GM19397 (cell line): ENCODE data around the gene FOXJ2.
"Not testable (repeated sequence)": the region's sequence is repeated elsewhere in the genome, so short reads cannot be mapped to it uniquely, and the experiment has no call there.

ENCODE experiments used
- ATAC-seq: cut with Tn5 transposase; IDR thresholded peaks from one replicate; pipeline ENCODE4 v1.9.1; 2021; ENCODE audit warnings: mild to moderate bottlenecking, moderate library complexity; ENCODE audit not compliant: unreplicated experiment

FOXJ2 gene

GRCh38 chr12:8028267-8028666 is 4.2 kb upstream of the FOXJ2 start:
- ATAC-seq: no peak

DNA sequence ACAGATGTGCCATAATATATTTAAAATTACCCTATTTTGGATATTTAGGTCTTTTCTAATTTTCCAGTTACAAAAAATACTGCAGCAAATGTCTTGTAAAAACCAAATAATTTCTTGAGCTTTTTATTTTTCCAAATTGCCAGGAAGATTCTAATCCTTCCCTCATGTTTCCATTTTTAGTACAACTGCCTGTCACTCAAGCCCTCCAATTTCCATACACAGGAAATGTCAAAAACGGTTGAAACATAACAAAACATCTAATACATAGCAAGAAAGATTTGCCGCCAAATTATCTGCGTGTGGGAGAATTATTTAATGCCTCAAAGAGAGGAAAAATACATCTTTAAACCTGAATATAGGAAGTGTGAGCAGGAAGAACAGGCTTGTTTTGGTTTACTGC is 2.3 kb upstream of the FOXJ2 start:
- no peak for ATAC-seq

- not testable (repeated sequence) for ATAC-seq
These were observed 1.5 kb upstream of the FOXJ2 start for GRCh38 chr12:8031017-8031416.

DNA sequence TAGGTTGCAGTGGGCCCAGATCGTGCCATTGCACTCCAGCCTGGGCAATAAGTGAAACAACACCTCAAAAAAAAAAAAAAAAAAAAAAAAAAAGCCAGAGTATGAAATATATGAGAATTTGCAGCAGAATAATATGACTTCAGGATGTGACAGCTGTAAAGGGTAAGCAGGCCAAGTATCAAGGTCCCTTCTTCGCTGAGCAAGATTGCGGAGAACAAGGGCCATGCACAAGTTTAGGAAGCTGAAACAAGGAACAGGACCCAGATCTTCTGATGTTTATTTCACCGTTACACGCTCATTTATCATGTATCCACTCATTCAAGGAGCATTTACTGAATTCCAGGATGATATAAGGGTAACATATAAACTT is 659 bp upstream of the FOXJ2 start:
- ATAC-seq: no peak

GRCh38 chr12:8033153-8034044 is 883 bp downstream of the FOXJ2 start:
- no peak for ATAC-seq

DNA sequence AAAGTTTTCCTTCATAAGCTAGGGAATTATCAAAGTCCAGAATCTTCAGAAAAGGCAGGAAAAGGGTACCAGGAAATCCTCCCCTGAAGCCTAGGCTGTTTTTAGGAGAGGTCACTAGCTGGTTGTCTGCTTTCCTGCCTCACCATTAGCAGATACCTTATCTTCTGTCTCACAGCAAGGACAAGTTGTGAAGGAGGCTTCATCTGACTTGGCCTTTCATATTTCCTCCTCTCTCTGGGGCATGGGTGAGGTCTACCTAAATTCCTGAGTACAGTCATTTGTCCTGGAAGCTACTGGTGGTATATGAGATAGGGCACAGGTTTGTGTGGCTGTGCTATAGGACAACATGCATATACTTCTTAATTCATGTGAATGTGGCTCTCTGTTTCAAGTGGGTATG is 2.3 kb downstream of the FOXJ2 start:
- no peak for ATAC-seq

- no peak for ATAC-seq
These were observed 3.0 kb downstream of the FOXJ2 start for GRCh38 chr12:8035440-8036010.

DNA sequence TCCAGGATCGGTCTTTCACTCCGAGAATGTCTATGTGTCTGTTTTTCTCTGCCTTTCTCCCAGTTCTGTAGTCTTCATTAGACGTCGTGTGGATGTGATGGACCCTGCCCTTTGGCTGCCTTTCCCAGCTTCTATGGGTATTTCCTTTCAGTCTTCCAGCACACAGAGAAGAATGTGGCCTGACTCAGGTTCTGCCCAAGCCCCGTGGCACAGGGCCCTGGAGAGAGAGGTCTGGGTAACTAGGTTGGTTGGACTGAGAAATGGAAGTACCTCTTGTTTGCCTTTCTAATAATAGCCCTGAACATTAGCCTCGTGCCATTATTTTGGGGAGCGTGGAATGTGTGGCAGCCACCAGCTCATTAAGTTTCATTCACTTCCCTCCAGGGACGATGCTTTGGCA is 3.8 kb downstream of the FOXJ2 start:
- ATAC-seq: no peak

DNA sequence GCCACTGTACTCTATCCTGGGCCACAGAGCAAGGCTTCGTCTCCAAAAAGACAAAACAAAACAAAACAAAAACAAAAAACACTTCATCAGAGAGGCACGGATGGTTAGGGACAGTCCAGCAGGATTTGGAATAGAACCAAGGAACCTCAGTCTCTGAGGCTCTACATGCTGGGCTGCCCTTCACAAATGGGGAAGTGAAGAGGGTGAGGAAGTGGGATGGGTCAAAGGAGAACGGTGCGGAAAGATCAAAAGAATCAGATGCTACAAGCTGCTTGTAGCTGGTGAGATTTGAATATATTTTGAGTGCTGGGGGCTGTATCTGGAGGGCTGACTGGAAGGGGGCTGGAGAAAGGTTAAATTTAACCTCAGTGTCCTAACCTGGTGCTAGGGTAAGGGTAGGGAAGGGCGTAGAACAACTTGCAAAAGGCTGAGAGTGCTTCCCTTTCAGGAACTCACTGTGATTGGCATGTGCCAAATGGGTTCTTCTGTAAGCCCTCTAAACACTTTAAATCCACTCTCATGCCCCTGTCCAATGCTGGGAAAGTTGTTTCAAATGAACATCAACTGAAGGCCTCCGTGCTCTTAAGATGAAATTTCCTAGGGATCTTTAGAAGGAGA is 4.6 kb downstream of the FOXJ2 start:
- no peak for ATAC-seq

DNA sequence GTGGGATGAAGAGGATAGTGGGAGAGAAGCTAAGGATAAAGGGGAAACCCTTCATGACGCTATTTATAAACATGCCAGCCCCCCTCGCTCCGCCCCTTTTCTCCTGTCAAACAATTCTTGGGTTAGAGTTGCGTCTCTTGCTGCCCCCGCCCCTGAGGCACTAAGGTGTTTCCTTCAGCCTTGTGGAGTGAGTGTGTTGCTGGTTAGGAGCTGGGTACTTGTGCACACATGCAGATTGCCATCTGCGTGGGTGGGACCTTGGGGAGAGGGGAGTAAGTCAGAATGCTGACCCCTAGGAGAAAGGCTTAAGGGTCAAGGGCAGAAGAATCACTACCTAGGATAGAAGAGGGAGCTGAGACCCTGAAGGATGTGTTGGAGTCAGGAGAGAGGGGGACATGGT is 5.4 kb downstream of the FOXJ2 start:
- ATAC-seq: no peak

GRCh38 chr12:8038659-8039114 is 6.2 kb downstream of the FOXJ2 start:
- no peak for ATAC-seq

GRCh38 chr12:8040791-8041190 is 8.3 kb downstream of the FOXJ2 start:
- ATAC-seq: no peak

DNA sequence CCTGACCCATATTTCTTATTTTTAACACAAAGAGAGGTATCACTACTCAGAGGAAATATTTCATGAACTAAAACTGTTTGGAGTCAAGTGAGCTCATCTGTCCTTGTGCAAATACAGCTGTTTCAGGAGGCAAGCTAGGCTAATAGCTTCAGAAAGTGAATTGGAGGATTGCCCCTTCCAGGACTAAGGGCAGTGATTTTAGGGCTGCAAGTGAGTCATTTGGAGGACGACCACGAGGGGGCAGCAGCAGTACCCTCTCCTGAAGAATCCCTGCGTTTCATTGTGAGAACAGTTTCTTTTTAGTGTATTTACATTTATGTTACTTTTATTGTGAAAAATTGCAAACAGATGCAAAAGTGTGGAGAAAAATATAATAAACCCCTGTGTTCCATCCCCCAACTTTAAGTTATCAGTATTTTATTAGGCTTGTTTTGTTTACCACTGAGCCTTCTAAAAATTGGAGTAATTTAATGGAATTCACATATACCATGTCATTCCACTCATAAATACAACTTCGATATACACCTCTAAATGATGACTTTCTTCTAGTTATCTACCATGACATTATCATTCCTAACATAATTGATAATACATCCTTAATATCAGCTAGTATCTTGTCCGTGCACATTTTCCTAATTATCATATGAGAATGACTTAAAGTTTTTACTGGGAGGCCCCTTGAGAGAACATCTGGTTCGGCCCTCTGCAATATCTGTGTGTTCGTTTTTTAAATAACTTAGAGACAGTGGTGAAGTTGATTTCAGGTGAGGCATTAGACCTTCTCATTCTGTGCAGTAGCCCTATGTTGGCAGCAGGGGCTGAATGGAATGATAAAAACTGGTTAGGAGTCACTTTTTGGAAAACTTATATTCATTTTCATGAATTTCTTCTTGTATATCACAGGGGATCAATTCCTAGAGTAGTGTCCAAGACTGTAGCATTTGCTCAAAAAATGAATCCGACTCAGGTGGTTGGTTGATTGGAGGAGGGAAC is 13.7 kb downstream of the FOXJ2 start:
- no peak for ATAC-seq

DNA sequence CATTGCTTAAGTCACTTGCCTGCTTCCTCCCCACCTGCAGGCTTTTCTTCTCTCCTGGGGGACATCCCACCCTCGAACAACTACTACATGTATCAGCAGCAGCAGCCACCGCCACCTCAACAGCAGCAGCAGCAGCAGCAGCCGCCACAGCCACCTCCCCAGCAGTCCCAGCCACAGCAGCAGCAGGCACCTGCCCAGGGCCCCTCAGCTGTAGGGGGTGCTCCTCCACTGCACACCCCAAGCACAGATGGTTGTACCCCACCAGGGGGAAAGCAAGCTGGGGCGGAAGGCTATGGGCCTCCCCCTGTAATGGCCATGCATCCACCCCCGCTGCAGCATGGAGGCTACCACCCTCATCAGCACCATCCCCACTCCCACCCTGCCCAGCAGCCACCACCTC is 15.3 kb downstream of the FOXJ2 start:
- ATAC-seq: no peak

GRCh38 chr12:8048906-8049305 is 16.4 kb downstream of the FOXJ2 start:
- ATAC-seq: no peak

DNA sequence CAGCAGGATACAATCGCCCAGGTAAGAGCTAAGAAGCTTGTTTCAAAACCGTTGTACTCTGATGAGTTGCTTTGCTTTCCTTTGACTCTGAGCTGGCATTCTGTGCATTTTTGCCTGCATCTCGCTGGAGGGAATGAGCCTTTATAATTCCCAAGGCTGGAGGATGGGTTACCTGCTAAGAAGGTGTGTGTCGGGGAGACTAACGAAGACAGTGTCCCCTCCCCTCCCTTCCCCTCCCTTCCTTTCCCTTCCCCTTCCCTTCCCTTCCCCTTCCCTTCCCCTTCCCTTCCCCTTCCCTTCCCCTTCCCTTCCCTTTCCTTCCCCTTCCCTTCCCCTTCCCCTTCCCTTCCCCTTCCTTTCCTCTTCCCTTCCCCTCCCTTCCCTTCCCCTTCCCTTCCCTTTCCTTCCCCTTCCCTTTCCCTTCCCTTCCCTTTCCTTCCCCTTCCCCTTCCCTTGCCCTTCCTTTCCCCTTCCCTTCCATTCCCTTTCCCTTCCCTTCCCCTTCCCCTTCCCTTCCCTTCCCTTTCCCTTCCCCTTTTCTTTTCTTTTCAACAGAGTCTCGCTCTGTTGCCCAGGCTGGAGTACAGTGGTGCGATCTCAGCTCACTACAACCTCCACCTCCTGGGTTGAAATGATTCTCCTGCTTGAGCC is 18.2 kb downstream of the FOXJ2 start:
- no peak for ATAC-seq

- no peak for ATAC-seq
These were observed 20.2 kb downstream of the FOXJ2 start for GRCh38 chr12:8052679-8053078.

DNA sequence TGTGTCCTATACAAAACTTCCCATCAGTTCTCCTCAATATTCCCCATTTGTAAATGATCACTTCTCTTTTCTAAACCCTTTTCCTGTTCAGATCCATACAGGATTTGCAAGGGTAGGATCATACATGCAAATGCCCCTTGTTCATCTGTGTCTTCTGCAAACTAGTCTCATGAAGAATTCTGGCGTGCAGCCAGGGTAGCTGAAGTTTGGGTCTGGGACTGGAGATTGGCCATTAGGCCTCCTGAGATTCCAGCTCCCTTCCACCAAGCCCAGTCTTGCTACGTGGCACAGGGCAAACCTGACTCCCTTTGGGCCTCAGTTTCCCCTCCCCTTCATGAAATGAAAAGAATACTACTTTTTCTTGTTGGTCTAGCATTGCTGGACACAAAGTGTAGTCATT is 22.3 kb downstream of the FOXJ2 start:
- ATAC-seq: no peak

- ATAC-seq: no peak
These were observed 24.8 kb downstream of the FOXJ2 start for GRCh38 chr12:8057306-8057705.

DNA sequence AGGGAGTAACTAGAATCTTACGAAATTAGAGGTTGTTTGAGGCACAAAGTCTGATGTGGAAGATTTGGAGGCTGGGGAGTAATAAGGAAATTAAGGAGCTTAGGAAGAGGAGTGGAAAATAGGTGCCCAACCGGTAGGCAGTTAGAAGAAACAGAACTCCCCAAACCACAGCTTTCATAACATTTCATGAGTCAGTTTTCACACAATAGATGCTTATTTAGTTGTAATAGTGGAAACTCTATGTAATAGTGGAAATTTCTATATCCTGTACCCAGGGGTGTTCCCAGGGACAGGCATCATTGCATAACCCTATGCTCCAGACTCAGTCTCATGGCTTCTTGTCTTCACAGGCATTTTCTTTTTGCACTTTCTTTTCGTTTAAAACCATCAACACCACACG is 25.3 kb downstream of the FOXJ2 start:
- no peak for ATAC-seq
